GM04504 (cell line): ENCODE measurements around the gene ME3.
"Not testable (repeated sequence)": the region's sequence is repeated elsewhere in the genome, so short reads cannot be mapped to it uniquely, and the experiment has no call there.

ENCODE experiments used
- DNase-seq: peaks from one replicate; pipeline ENCODE4 v3.0.0-alpha.2; 2012; ENCODE audit warnings: low read depth

The ME3 gene

GRCh38 chr11:86459682-86460460 is 212.5 kb downstream of the ME3 start:
- DNase-seq: no peak

GRCh38 chr11:86459002-86459385 is 213.4 kb downstream of the ME3 start:
- DNase-seq: no peak

GRCh38 chr11:86458294-86459001 is 214.0 kb downstream of the ME3 start:
- DNase-seq: no peak

- peak; percentile 65 for DNase-seq
These were observed 216.1 kb downstream of the ME3 start for GRCh38 chr11:86456075-86456939.

- no peak for DNase-seq
These were observed 219.0 kb downstream of the ME3 start for GRCh38 chr11:86453290-86454030.

- no peak for DNase-seq
These were observed 222.3 kb downstream of the ME3 start for GRCh38 chr11:86449993-86450629.

- no peak for DNase-seq
These were observed 224.5 kb downstream of the ME3 start for GRCh38 chr11:86447763-86448480.

- DNase-seq: no peak
These were observed 225.5 kb downstream of the ME3 start for GRCh38 chr11:86446924-86447285.

GRCh38 chr11:86446163-86446923 is 226.1 kb downstream of the ME3 start:
- no peak for DNase-seq

- DNase-seq: no peak
These were observed 227.4 kb downstream of the ME3 start for GRCh38 chr11:86444981-86445380.

- no peak for DNase-seq
These were observed 229.0 kb downstream of the ME3 start for GRCh38 chr11:86443415-86443814.

GRCh38 chr11:86442827-86443226 is 229.6 kb downstream of the ME3 start:
- DNase-seq: no peak

GRCh38 chr11:86442420-86442819 is 230.0 kb downstream of the ME3 start:
- no peak for DNase-seq

GRCh38 chr11:86440843-86441242 is 231.6 kb downstream of the ME3 start:
- DNase-seq: no peak

GRCh38 chr11:86440305-86440716 is 232.1 kb downstream of the ME3 start:
- DNase-seq: peak; percentile 30

GRCh38 chr11:86438685-86439084 is 233.7 kb downstream of the ME3 start:
- peak; percentile 32 for DNase-seq

GRCh38 chr11:86435711-86436110 is 236.7 kb downstream of the ME3 start:
- no peak for DNase-seq

- DNase-seq: not testable (repeated sequence)
These were observed 238.9 kb downstream of the ME3 start for GRCh38 chr11:86433361-86434095.

- no peak for DNase-seq
These were observed 241.2 kb downstream of the ME3 start for GRCh38 chr11:86431258-86431657.
